Panc1 (cell line): ENCODE measurements around the gene FDXR. TPM values are rescaled to one million over a fixed set of nuclear protein-coding genes. Genes with fewer than 3 reads are reported as not detected.

ENCODE experiments used
- ATAC-seq: fragments of 200-7000 bp; cut with Tn5 transposase; 2 replicates; pipeline ENCODE4 v1.9.1; 2020; ENCODE audit warnings: mild to moderate bottlenecking, moderate library complexity
- BruUV-seq: library from RNA; stranded (reverse); fragments of 400-500 nt; replicated peaks from 2 replicates; lab custom pipeline; 2021; lab: Mats Ljungman, UMichigan
- CTCF ChIA-PET: fragments of 300-600 bp; sonication (Branson Sonifier 250); formaldehyde crosslinking; loops from one replicate; lab custom pipeline; 2022; ENCODE audit warnings: antibody characterized with exemption; lab: Charles Lee
- POLR2A ChIA-PET: fragments of 300-600 bp; sonication (Branson Sonifier 250); formaldehyde crosslinking; loops from one replicate; lab custom pipeline; 2022; ENCODE audit warnings: antibody characterized with exemption; lab: Charles Lee
- DNase-seq: peaks from one replicate; pipeline ENCODE4 v3.0.0-alpha.2; 2010; ENCODE audit warnings: low read depth, low spot score
- H3K27ac ChIP-seq: 2 replicates; pipeline ENCODE4 v1.5.1; 2011; ENCODE audit warnings: mild to moderate bottlenecking, low read length, inconsistent platforms
- H3K27me3 ChIP-seq: fragments of 200-500 bp; sonication (Bioruptor generic); 2 replicates; pipeline ENCODE4 v1.6.0; 2014; ENCODE audit warnings: low read length, inconsistent platforms; ENCODE audit not compliant: control insufficient read depth, insufficient read depth
- H3K36me3 ChIP-seq: fragments of 200-500 bp; sonication (Bioruptor generic); 2 replicates; pipeline ENCODE4 v1.5.1; 2014; ENCODE audit warnings: inconsistent platforms, mild to moderate bottlenecking, low read length, moderate library complexity; ENCODE audit not compliant: control insufficient read depth, insufficient read depth
- H3K4me1 ChIP-seq: 2 replicates; pipeline ENCODE4 v1.5.1; 2011; ENCODE audit warnings: inconsistent platforms, mild to moderate bottlenecking, low read length, moderate library complexity; ENCODE audit not compliant: control insufficient read depth, insufficient read depth
- H3K4me3 ChIP-seq, 2 experiments: 2 replicates each; pipeline ENCODE4 v1.5.1; 2011 to 2012; ENCODE audit warnings: low read depth in 2 of 2, low read length in 2 of 2, mild to moderate bottlenecking in 2 of 2, inconsistent platforms in 1 of 2, moderate library complexity in 1 of 2
- H3K9me3 ChIP-seq: fragments of 200-500 bp; sonication (Bioruptor generic); 2 replicates; pipeline ENCODE4 v1.5.1; 2014; ENCODE audit warnings: low read depth, mild to moderate bottlenecking, inconsistent platforms, low read length, moderate library complexity; ENCODE audit not compliant: control insufficient read depth, insufficient read depth
- CTCF ChIP-seq: fragments of 450-650 bp; IDR thresholded peaks from 2 replicates; pipeline ENCODE4 v1.5.1; 2017; ENCODE audit warnings: mild to moderate bottlenecking
- POLR2AphosphoS5 ChIP-seq: IDR thresholded peaks from 2 replicates; pipeline ENCODE4 v1.6.1; 2012; ENCODE audit warnings: mild to moderate bottlenecking, low read depth, low read length, moderate library complexity
- REST ChIP-seq, 2 experiments: IDR thresholded peaks; 2 replicates each; pipeline ENCODE4 v1.6.1; 2011 to 2012; ENCODE audit warnings: low read depth in 2 of 2, control low read depth in 1 of 2, low read length in 1 of 2, mild to moderate bottlenecking in 1 of 2, moderate library complexity in 1 of 2; ENCODE audit not compliant: insufficient read depth in 1 of 2
- SIN3A ChIP-seq: IDR thresholded peaks from 2 replicates; pipeline ENCODE4 v1.6.1; 2012; ENCODE audit warnings: low read depth, mild to moderate bottlenecking, low read length, moderate library complexity, borderline replicate concordance; ENCODE audit not compliant: insufficient read depth
- TCF7L2 ChIP-seq: IDR thresholded peaks from 2 replicates; pipeline ENCODE4 v1.6.1; 2011; ENCODE audit warnings: mild to moderate bottlenecking, low read depth, low read length, inconsistent platforms
- in situ Hi-C: cut with HindIII; loops from 2 replicates; pipeline ENCODE4 v1.10.0; 2016; ENCODE audit warnings: low sequenced_read_pairs, low pct_unique_long_range_greater_than_20kb
- intact Hi-C: fragments of 100-400 bp; cut with micrococcal nuclease; formaldehyde crosslinking; loops from one replicate; pipeline ENCODE4 v1.10.0; 2022; ENCODE audit not compliant: unreplicated experiment
- total RNA-seq: library from RNA; stranded (reverse); gene quantifications from one replicate; pipeline ENCODE4 v1.2.1, GENCODE V29; 2021; ENCODE audit not compliant: unreplicated experiment

FDXR gene
- total RNA-seq, 1 experiment from 2014 or later, result 21.8 TPM

- Histone ChIP-seq H3K9me3 (no peaks in the 10 kb centered on the region), H3K4me3 (no peak overlapping the region), H3K27ac (no peak overlapping the region), H3K4me1 (peaks cover 11% of the 10 kb centered on the region), H3K36me3 (0 out of 2 replicates have a peak, but pooled peaks cover 4% of the 10 kb centered on the region), H3K27me3 (peaks cover 25% of the 10 kb centered on the region)
- in situ Hi-C loops, result no loop called here
- ChIA-PET POLR2A (interaction anchor here (0.6 kb wide), 1 partner anchor 17 kb away, joined by 13 read pairs; no protein-coding TSS in a partner anchor), CTCF (interaction anchor here (0.6 to 1.6 kb wide), 3 partner anchors 13 to 248 kb away, joined by 5 to 19 read pairs (median 5); no protein-coding TSS in a partner anchor)
- DNase-seq (no peak), ATAC-seq (no peak)
- no TSS peak for BruUV-seq
- intact Hi-C loops, result no loop called here
- no peak for TF ChIP-seq SIN3A
- TF ChIP-seq REST (IDR thresholded peaks at IDR 0.05; ENCODE audit: insufficient read depth in 1 of 2, low read depth in 2 of 2, low read length in 1 of 2), result no peak
- no peak for TF ChIP-seq POLR2AphosphoS5
- no peak for TF ChIP-seq TCF7L2
- TF ChIP-seq CTCF, result no peak
These were observed 16.7 kb downstream of the FDXR start for GRCh38 chr17:74856112-74856511.

DNA sequence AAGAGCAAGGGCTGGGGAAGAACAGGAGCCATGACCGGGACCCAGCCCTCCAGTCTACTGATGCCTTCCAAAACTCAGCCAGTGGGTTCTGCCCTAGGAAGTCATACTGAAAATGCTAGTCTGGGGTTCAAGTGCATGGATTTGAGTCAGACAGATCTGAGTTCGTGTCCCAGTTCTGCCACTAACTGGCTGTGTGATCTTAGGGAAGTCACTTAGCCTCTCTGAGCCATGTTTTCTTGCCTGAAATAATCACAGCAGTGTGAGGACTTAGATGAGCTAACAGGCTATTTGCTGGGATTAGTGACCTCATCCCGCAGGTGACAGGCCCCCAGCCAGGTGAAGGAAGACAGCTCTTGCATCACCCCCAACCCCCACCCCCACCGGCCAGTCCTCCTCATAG is 17.5 kb downstream of the FDXR start:
- in situ Hi-C loops (no loop called here), intact Hi-C loops (no loop called here)
- Histone ChIP-seq H3K27ac (no peak overlapping the region), H3K4me3 (no peak overlapping the region), H3K36me3 (0 out of 2 replicates have a peak, but pooled peaks cover 3% of the 10 kb centered on the region), H3K9me3 (no peaks in the 10 kb centered on the region), H3K27me3 (peaks cover 21% of the 10 kb centered on the region), H3K4me1 (peaks cover 7% of the 10 kb centered on the region)
- ATAC-seq (no peak), DNase-seq (no peak)
- TF ChIP-seq SIN3A, result no peak
- no peak for TF ChIP-seq POLR2AphosphoS5
- TF ChIP-seq CTCF, result no peak
- TF ChIP-seq REST (IDR thresholded peaks at IDR 0.05; ENCODE audit: insufficient read depth in 1 of 2, low read depth in 2 of 2, low read length in 1 of 2), result no peak
- TF ChIP-seq TCF7L2, result no peak
- ChIA-PET POLR2A (interaction anchor here (0.6 kb wide), 1 partner anchor 12 kb away, joined by 11 read pairs; no protein-coding TSS in a partner anchor), CTCF (interaction anchor here (1.6 kb wide), 1 partner anchor 64 kb away, joined by 19 read pairs; no protein-coding TSS in a partner anchor)
- BruUV-seq, result no TSS peak
